Testis (tissue), 2 donors: ENCODE measurements around the gene PTPRR.

ENCODE experiments used
- POLR2A ChIP-seq: fragments of 450-650 bp; IDR thresholded peaks from one replicate; pipeline ENCODE4 v1.6.1; 2017; ENCODE audit warnings: antibody characterized with exemption, mild to moderate bottlenecking, moderate library complexity
- TF ChIP-seq, protein P1 (sequence below), 3 experiments: fragments of 450-650 bp in 2 of 3; fragments of 200-600 bp in 1 of 3; sonication (generic) in 1 of 3; IDR thresholded peaks; one replicate each; pipeline ENCODE4 v1.5.1; 2016 to 2019; ENCODE audit warnings: antibody characterized with exemption in 3 of 3, mild to moderate bottlenecking in 2 of 3, moderate library complexity in 1 of 3

DNA sequence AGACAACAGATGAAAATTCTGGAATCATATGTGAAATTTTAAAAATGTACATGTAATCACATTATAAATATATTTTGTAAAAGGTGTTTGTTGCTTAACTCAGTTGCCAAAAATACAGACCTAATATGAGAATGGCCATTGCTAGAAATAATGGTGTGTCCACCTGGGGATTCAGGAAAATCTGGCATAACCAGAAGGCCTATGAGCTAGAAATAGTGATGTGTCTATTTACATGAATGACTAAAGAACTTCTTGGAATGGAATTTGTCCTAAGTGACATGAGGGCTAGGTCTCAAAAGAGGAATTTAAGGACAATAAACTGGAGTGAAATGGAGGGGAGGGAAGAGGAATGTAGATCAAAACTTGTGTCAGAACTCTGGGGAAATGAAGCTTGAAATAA, 126.4 kb downstream of the PTPRR start:
- TF ChIP-seq, protein P1, sequence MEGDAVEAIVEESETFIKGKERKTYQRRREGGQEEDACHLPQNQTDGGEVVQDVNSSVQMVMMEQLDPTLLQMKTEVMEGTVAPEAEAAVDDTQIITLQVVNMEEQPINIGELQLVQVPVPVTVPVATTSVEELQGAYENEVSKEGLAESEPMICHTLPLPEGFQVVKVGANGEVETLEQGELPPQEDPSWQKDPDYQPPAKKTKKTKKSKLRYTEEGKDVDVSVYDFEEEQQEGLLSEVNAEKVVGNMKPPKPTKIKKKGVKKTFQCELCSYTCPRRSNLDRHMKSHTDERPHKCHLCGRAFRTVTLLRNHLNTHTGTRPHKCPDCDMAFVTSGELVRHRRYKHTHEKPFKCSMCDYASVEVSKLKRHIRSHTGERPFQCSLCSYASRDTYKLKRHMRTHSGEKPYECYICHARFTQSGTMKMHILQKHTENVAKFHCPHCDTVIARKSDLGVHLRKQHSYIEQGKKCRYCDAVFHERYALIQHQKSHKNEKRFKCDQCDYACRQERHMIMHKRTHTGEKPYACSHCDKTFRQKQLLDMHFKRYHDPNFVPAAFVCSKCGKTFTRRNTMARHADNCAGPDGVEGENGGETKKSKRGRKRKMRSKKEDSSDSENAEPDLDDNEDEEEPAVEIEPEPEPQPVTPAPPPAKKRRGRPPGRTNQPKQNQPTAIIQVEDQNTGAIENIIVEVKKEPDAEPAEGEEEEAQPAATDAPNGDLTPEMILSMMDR (IDR thresholded peaks at IDR 0.05), result no peak
- TF ChIP-seq POLR2A, result no peak
